HUES6 (cell line): ENCODE data around the gene PCSK4.

Source experiments
- H3K27ac ChIP-seq: 2 replicates; pipeline ENCODE4 v1.7.0; 2013; ENCODE audit warnings: low read depth, mild to moderate bottlenecking, low read length, inconsistent platforms
- H3K27me3 ChIP-seq: 2 replicates; pipeline ENCODE4 v1.6.1; 2013; ENCODE audit warnings: low read length; ENCODE audit not compliant: control insufficient read depth, insufficient read depth
- H3K36me3 ChIP-seq: 2 replicates; pipeline ENCODE4 v1.6.1; 2013; ENCODE audit warnings: low read length; ENCODE audit not compliant: control insufficient read depth, insufficient read depth
- H3K4me1 ChIP-seq: 2 replicates; pipeline ENCODE4 v1.6.1; 2013; ENCODE audit warnings: low read length; ENCODE audit not compliant: control insufficient read depth, insufficient read depth
- H3K4me3 ChIP-seq: 2 replicates; pipeline ENCODE4 v1.5.1; 2013; ENCODE audit warnings: low read depth, low read length
- H3K9ac ChIP-seq: one replicate; pipeline ENCODE4 v1.6.1; 2013; ENCODE audit warnings: mild to moderate bottlenecking, low read length
- H3K9me3 ChIP-seq: 2 replicates; pipeline ENCODE4 v1.6.1; 2013; ENCODE audit warnings: low read depth, low read length; ENCODE audit not compliant: control insufficient read depth, insufficient read depth

Gene PCSK4

DNA sequence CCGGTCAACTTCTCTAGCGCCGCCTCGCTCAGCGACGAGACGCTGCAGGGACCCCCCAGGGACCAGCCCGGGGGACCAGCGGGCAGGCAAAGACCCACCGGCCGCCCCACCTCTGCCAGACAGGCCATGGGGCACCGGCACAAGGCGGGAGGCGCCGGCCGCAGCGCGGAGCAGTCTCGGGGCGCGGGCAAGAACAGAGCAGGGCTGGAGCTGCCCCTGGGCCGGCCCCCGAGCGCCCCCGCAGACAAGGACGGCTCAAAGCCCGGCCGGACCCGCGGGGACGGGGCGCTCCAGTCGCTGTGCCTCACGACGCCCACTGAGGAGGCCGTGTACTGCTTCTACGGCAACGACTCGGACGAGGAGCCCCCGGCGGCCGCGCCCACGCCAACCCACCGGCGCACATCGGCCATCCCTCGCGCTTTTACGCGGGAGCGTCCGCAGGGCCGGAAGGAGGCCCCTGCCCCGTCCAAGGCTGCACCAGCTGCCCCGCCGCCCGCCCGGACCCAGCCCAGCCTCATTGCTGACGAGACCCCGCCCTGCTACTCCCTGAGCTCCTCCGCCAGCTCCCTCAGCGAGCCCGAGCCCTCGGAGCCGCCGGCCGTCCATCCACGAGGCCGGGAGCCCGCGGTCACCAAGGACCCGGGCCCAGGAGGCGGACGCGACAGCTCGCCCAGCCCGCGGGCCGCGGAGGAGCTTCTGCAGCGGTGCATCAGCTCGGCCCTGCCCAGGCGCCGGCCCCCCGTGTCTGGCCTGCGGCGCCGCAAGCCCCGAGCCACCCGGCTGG lies 22.5 kb downstream of the PCSK4 start:
- H3K4me3 ChIP-seq: peak overlapping the region; percentile 25
- H3K36me3 ChIP-seq: no peaks in the 10 kb centered on the region
- no peak overlapping the region for H3K27ac ChIP-seq
- H3K27me3 ChIP-seq: peaks cover 98% of the 10 kb centered on the region
- no peak overlapping the region for H3K9ac ChIP-seq
- peaks cover 42% of the 10 kb centered on the region for H3K4me1 ChIP-seq
- no peaks in the 10 kb centered on the region for H3K9me3 ChIP-seq

DNA sequence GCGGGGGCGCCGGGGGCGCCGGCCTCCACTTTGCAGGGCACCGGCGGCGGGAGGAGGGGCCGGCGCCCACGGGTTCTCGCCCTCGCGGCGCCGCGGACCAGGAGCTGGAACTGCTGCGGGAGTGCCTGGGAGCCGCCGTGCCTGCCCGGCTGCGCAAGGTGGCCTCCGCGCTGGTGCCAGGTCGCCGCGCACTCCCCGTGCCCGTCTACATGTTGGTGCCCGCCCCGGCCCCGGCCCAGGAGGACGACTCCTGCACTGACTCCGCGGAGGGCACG lies 23.0 kb downstream of the PCSK4 start:
- no peak overlapping the region for H3K9ac ChIP-seq
- H3K27ac ChIP-seq: no peak overlapping the region
- no peaks in the 10 kb centered on the region for H3K36me3 ChIP-seq
- H3K4me3 ChIP-seq: peak overlapping the region; percentile 25
- peaks cover 42% of the 10 kb centered on the region for H3K4me1 ChIP-seq
- peaks cover 92% of the 10 kb centered on the region for H3K27me3 ChIP-seq
- no peaks in the 10 kb centered on the region for H3K9me3 ChIP-seq

DNA sequence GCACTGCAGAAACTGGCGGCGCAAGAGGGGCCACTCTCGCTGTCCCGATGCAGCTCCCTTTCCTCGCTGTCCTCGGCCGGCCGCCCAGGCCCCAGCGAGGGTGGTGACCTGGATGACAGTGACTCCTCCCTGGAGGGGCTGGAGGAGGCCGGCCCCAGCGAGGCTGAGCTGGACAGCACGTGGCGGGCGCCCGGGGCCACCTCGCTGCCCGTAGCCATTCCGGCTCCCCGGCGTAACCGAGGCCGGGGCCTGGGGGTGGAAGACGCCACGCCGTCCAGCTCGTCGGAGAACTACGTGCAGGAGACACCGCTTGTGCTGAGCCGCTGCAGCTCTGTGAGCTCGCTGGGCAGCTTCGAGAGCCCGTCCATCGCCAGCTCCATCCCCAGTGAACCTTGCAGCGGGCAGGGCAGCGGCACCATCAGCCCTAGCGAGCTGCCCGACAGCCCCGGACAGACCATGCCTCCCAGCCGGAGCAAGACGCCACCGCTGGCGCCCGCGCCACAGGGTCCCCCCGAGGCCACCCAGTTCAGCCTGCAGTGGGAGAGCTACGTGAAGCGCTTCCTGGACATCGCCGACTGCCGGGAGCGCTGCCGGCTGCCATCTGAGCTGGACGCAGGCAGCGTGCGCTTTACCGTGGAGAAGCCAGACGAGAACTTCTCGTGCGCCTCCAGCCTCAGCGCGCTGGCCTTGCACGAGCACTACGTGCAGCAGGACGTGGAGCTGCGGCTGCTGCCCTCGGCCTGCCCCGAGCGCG lies 23.5 kb downstream of the PCSK4 start:
- no peak overlapping the region for H3K9ac ChIP-seq
- H3K27me3 ChIP-seq: peaks cover 90% of the 10 kb centered on the region
- H3K9me3 ChIP-seq: no peaks in the 10 kb centered on the region
- H3K27ac ChIP-seq: no peak overlapping the region
- H3K4me1 ChIP-seq: peaks cover 37% of the 10 kb centered on the region
- H3K36me3 ChIP-seq: no peaks in the 10 kb centered on the region
- H3K4me3 ChIP-seq: peak overlapping the region; percentile 25

DNA sequence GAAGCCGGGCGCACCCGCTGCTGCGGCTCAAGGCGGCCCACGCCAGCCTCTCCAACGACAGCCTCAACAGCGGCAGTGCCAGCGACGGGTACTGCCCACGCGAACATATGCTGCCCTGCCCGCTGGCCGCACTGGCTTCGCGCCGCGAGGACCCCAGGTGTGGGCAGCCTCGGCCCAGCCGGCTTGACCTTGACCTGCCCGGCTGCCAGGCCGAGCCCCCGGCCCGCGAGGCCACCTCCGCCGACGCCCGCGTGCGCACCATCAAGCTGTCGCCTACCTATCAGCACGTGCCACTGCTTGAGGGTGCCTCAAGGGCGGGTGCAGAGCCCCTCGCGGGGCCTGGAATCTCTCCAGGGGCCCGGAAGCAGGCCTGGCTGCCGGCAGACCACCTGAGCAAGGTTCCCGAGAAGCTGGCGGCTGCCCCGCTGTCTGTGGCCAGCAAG lies 24.1 kb downstream of the PCSK4 start:
- no peak overlapping the region for H3K9ac ChIP-seq
- no peak overlapping the region for H3K4me3 ChIP-seq
- H3K36me3 ChIP-seq: no peaks in the 10 kb centered on the region
- peaks cover 31% of the 10 kb centered on the region for H3K4me1 ChIP-seq
- no peak overlapping the region for H3K27ac ChIP-seq
- peaks cover 88% of the 10 kb centered on the region for H3K27me3 ChIP-seq
- no peaks in the 10 kb centered on the region for H3K9me3 ChIP-seq

DNA sequence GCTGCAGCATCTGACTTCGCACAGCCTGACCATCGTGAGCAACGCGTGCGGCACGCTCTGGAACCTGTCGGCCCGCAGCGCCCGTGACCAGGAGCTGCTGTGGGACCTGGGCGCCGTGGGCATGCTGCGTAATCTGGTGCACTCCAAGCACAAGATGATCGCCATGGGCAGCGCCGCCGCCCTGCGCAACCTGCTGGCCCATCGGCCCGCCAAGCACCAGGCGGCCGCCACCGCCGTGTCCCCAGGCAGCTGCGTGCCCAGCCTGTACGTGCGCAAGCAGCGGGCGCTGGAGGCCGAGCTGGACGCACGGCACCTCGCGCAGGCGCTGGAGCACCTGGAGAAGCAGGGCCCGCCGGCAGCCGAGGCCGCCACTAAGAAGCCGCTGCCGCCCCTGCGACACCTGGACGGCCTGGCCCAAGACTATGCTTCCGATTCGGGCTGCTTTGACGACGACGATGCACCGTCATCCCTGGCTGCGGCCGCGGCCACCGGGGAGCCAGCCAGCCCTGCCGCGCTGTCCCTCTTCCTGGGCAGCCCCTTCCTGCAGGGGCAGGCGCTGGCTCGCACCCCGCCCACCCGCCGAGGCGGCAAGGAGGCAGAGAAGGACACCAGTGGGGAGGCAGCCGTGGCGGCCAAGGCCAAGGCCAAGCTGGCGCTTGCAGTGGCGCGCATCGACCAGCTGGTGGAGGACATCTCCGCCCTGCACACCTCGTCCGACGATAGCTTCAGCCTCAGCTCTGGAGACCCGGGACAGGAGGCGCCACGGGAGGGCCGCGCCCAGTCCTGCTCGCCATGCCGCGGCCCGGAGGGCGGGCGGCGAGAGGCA lies 24.7 kb downstream of the PCSK4 start:
- Histone ChIP-seq H3K27ac (no peak overlapping the region), H3K9ac (no peak overlapping the region), H3K9me3 (no peaks in the 10 kb centered on the region), H3K4me1 (peaks cover 29% of the 10 kb centered on the region), H3K36me3 (no peaks in the 10 kb centered on the region), H3K27me3 (peaks cover 88% of the 10 kb centered on the region), H3K4me3 (peak overlapping the region; percentile 8; the same call in 1 of the 2 replicates)

DNA sequence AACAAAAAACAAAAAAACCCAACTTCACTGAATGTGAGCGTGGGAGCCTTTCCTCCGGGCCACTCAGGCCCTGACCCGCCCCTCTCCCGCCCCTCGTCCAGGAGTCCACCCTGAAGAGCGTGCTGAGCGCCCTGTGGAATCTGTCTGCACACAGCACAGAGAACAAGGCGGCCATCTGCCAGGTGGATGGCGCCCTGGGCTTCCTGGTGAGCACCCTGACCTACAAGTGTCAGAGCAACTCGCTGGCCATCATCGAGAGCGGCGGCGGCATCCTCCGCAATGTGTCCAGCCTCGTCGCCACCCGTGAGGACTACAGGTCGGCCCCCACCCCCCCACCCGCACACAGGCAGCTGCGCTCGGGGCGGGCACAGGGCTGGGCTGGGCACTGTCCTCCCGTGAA lies 28.3 kb downstream of the PCSK4 start:
- Histone ChIP-seq H3K9ac (no peak overlapping the region), H3K36me3 (no peaks in the 10 kb centered on the region), H3K4me1 (peaks cover 21% of the 10 kb centered on the region), H3K9me3 (no peaks in the 10 kb centered on the region), H3K27ac (no peak overlapping the region), H3K27me3 (peaks cover 88% of the 10 kb centered on the region), H3K4me3 (no peak overlapping the region)

DNA sequence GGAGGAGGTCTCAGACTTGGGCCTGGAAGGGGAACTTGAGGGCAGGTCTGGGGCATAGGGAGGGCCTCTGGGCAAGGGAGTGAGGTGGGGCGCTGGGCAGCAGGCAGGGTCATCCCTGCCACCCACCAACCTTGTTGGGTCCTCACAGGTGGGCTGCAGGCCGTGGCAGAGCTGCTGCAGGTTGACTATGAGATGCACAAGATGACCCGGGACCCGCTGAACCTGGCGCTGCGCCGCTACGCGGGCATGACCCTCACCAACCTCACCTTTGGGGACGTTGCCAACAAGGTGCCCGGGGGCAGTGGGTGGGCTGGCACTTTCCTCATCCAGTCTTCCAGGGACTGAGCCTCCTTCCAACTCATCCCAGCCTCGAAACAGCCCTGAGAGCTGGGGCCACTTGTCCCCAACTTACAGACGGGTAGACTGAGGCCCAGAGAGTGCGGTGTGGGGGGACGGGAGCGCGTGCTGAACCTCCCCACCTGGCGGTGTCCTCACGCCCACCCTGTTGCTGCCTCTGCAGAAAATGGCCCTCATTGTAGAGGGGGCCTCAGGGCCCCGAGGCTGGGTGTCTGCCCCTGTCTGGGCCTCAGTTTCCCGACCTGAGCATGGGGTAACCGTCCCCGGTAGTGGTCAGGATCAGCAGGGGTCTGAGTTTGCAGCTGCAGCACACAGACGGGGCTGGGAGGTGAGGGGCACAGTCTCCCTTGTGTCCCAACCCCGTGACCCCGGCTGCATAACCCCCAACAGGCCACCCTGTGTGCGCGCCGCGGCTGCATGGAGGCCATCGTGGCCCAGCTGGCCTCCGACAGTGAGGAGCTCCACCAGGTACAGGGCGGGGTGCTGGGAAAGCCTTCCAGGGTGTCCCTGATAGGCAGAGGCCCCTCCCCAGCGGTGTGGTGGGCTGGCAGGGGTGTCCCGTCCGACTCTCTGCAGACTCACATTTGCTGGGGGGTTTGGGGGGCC lies 29.8 kb downstream of the PCSK4 start:
- H3K4me3 ChIP-seq: no peak overlapping the region
- H3K36me3 ChIP-seq: no peaks in the 10 kb centered on the region
- H3K27ac ChIP-seq: no peak overlapping the region
- H3K27me3 ChIP-seq: peaks cover 88% of the 10 kb centered on the region
- peaks cover 13% of the 10 kb centered on the region for H3K4me1 ChIP-seq
- no peak overlapping the region for H3K9ac ChIP-seq
- no peaks in the 10 kb centered on the region for H3K9me3 ChIP-seq

DNA sequence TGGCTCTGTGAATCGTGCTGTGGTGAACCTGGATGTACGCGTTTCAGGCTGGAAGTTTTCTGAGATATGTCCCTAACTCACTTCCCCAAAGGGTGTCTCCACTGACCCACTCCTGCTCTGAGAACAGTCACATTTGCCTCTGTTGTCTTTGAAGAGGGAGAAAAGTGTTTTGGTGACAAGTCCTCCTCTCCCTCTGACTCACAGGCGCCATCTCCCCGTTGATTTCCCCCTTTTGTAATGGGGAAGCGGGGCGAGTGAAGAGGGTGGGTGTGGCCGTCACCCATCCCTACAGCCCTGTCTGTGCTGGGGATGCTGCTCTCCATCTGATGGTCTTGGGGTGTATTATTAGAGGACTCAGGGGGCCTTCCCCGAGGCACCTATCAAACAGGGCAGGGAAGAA lies 30.7 kb downstream of the PCSK4 start:
- peaks cover 88% of the 10 kb centered on the region for H3K27me3 ChIP-seq
- H3K4me1 ChIP-seq: peaks cover 9% of the 10 kb centered on the region
- no peaks in the 10 kb centered on the region for H3K9me3 ChIP-seq
- no peak overlapping the region for H3K27ac ChIP-seq
- H3K9ac ChIP-seq: no peak overlapping the region
- no peaks in the 10 kb centered on the region for H3K36me3 ChIP-seq
- H3K4me3 ChIP-seq: no peak overlapping the region

DNA sequence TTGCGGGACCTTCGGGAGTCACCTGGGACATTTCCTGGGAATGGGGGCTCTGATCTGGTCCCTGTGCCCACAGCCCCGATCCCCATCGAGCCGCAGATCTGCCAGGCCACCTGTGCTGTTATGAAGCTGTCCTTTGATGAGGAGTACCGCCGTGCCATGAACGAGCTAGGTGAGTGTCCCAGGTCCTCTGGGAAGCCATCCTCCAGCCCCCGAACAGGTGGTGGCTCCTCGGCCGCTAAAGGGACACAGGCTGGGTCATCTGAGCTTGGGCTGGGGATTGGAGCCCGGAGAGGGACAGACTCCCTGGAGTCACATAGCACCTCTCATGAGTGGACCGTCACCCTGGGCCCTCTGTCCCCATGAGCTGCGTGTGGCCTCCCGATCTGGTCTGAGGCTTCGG lies 32.3 kb downstream of the PCSK4 start:
- Histone ChIP-seq H3K9ac (no peak overlapping the region), H3K9me3 (no peaks in the 10 kb centered on the region), H3K4me3 (no peak overlapping the region), H3K27ac (no peak overlapping the region), H3K36me3 (no peaks in the 10 kb centered on the region), H3K27me3 (peaks cover 88% of the 10 kb centered on the region), H3K4me1 (peaks cover 10% of the 10 kb centered on the region)

DNA sequence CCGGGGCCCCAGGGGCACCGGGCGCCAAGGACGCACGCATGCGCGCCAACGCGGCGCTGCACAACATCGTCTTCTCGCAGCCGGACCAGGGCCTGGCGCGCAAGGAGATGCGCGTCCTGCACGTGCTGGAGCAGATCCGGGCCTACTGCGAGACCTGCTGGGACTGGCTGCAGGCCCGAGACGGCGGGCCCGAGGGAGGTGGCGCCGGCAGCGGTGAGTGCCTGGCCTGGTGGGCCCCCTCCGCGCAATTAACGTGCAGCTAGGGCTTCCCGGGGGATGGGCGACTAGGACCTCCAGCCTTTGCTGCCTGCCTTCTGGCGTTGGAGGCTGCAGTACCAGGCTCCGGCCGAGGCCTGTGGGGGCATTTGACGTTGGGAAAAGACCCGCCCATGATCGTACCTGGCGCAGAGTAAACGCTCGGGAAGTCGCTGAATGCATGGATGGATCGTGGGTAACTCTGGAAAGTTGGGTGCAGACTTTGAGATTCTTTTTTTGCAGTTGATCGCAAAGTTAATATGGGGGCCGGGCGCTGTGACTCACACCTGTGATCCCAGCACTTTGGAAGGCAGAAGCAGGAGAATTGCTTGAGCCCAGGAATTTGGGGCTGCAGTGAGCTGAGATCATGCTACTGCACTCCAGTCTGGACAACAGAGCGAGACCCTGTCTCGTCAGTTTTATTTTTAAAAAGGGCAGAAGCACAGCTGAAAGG lies 33.0 kb downstream of the PCSK4 start:
- H3K9me3 ChIP-seq: no peaks in the 10 kb centered on the region
- peaks cover 17% of the 10 kb centered on the region for H3K4me1 ChIP-seq
- peaks cover 95% of the 10 kb centered on the region for H3K27me3 ChIP-seq
- H3K9ac ChIP-seq: no peak overlapping the region
- H3K4me3 ChIP-seq: no peak overlapping the region
- H3K27ac ChIP-seq: no peak overlapping the region
- no peaks in the 10 kb centered on the region for H3K36me3 ChIP-seq
